Activated T-helper 2 cell treated with anti-CD3 and anti-CD28 coated beads, Interferon-gamma antibody, Interleukin-2, Interleukin-4, amounts not matched to agents 10 μg/mL and 5 μg/mL and 100 μg/mL, durations not matched to agents 14 hours and 24 hours and 36 hours (primary cell): ENCODE data around the gene LCE6A. TPM values are rescaled to one million over a fixed set of nuclear protein-coding genes. Genes with fewer than 3 reads are reported as not detected.

Experiments
- DNase-seq: peaks from one replicate; pipeline ENCODE4 v3.0.0; 2021; ENCODE audit warnings: low spot score
- H3K27ac Mint-ChIP-seq: one replicate; pipeline ENCODE4 v1.8.0; 2021; ENCODE audit warnings: mixed read lengths
- H3K27me3 Mint-ChIP-seq: one replicate; pipeline ENCODE4 v1.8.0; 2021; ENCODE audit warnings: low read depth, mixed read lengths
- H3K36me3 Mint-ChIP-seq: one replicate; pipeline ENCODE4 v1.8.0; 2021; ENCODE audit warnings: low read depth, mixed read lengths
- H3K4me1 Mint-ChIP-seq: one replicate; pipeline ENCODE4 v1.8.0; 2021; ENCODE audit warnings: low read depth, mixed read lengths
- H3K4me3 Mint-ChIP-seq: one replicate; pipeline ENCODE4 v1.8.0; 2021; ENCODE audit warnings: low read depth, mild to moderate bottlenecking, moderate library complexity, mixed read lengths
- H3K9me3 Mint-ChIP-seq: one replicate; pipeline ENCODE4 v1.8.0; 2021; ENCODE audit warnings: mixed read lengths
- intact Hi-C: fragments of 100-400 bp; cut with micrococcal nuclease; formaldehyde crosslinking; loops from one replicate; pipeline ENCODE4 v1.15.1; 2023
- total RNA-seq: library from RNA; stranded (reverse); gene quantifications from 2 replicates; pipeline ENCODE4 v1.2.3, GENCODE V29; 2022

LCE6A gene
- total RNA-seq, result not detected in 2 replicates

- H3K4me3 Mint-ChIP-seq, result no peak within 1 kb of the TSS
- H3K36me3 Mint-ChIP-seq, result no peaks in the 10 kb centered on the region
- H3K27ac Mint-ChIP-seq, result no peak within 1 kb of the TSS
- H3K9me3 Mint-ChIP-seq, result no peaks in the 10 kb centered on the region
- intact Hi-C loops, result no loop called here
- no peak for DNase-seq
- H3K27me3 Mint-ChIP-seq, result no peaks in the 10 kb centered on the region
- H3K4me1 Mint-ChIP-seq, result no peaks in the 10 kb centered on the region
Measured at GRCh38 chr1:152842556-152842955, at the start of gene LCE6A. TSS of gene LCE6A (plus strand) at chr1:152842856. CDS start at chr1:152843521, 665 bp downstream.

DNA sequence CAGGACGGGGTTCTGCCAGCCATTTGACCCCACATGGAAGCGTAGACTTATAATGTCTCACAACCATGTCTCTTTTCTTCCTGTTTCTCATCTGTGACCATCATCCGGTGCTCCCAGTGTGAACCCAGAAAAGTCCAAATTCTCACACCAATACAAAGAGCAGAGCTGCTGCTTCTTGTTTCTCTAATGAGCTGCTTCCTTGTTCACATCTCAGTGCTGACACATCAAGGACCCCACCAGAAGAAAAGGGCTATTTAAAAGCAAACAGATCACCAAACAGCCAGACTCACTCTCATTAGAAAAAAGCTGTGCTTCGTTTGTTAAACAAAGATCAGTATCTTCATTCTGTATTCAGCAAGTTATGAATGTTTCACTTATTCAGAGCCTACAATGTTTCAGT is 47.0 kb upstream of the LCE6A start:
- no peaks in the 10 kb centered on the region for H3K4me1 Mint-ChIP-seq
- no peaks in the 10 kb centered on the region for H3K9me3 Mint-ChIP-seq
- no peaks in the 10 kb centered on the region for H3K36me3 Mint-ChIP-seq
- no peak for DNase-seq
- intact Hi-C loops, result no loop called here
- H3K27ac Mint-ChIP-seq, result no peak overlapping the region
- H3K4me3 Mint-ChIP-seq, result no peak overlapping the region
- peaks cover 6% of the 10 kb centered on the region for H3K27me3 Mint-ChIP-seq

GRCh38 chr1:152796421-152796820 is 46.2 kb upstream of the LCE6A start, which contains the start of gene LCE1D:
TSS of gene LCE1D (plus strand) at chr1:152796721. CDS start at chr1:152797795, 1,074 bp downstream.
- intact Hi-C loops, result no loop called here

DNA sequence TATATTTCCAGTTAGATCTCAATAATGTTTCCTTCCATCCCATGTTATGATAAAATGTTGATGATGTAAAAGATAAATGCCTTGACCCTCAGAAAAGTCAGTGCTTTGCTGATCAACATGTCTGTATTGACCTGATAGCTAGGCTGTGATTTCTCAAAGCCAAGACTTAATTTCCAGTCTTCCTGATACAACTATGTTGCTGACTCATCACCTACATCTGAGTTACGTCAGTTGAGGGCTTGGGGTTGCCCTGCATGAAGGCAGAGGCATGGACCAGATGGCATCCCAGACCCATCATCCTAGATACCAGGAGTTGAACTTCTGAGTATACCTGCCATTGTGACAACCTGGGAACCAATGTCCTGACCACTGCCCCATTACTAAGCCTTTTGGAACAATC is 41.3 kb upstream of the LCE6A start:
- H3K36me3 Mint-ChIP-seq, result no peaks in the 10 kb centered on the region
- no peak for DNase-seq
- no peak overlapping the region for H3K27ac Mint-ChIP-seq
- intact Hi-C loops, result no loop called here
- peaks cover 7% of the 10 kb centered on the region for H3K27me3 Mint-ChIP-seq
- H3K4me1 Mint-ChIP-seq, result no peaks in the 10 kb centered on the region
- no peaks in the 10 kb centered on the region for H3K9me3 Mint-ChIP-seq
- H3K4me3 Mint-ChIP-seq, result no peak overlapping the region

More at GRCh38 chr1:152796421-152796820, 46.2 kb upstream of the LCE6A start, which contains the start of gene LCE1D:
- no peaks in the 10 kb centered on the region for H3K36me3 Mint-ChIP-seq
- H3K4me3 Mint-ChIP-seq, result no peak within 1 kb of the TSS
- DNase-seq, result no peak
- no peaks in the 10 kb centered on the region for H3K4me1 Mint-ChIP-seq
- H3K27me3 Mint-ChIP-seq, result peaks cover 6% of the 10 kb centered on the region
- no peaks in the 10 kb centered on the region for H3K9me3 Mint-ChIP-seq
- no peak within 1 kb of the TSS for H3K27ac Mint-ChIP-seq

- no peaks in the 10 kb centered on the region for H3K4me1 Mint-ChIP-seq
- H3K9me3 Mint-ChIP-seq, result no peaks in the 10 kb centered on the region
- intact Hi-C loops, result no loop called here
Measured at GRCh38 chr1:152806576-152806975, 36.1 kb upstream of the LCE6A start, which contains the start of gene LCE1C. TSS of gene LCE1C (minus strand) at chr1:152806651. CDS start at chr1:152805478, 1,173 bp downstream.

DNA sequence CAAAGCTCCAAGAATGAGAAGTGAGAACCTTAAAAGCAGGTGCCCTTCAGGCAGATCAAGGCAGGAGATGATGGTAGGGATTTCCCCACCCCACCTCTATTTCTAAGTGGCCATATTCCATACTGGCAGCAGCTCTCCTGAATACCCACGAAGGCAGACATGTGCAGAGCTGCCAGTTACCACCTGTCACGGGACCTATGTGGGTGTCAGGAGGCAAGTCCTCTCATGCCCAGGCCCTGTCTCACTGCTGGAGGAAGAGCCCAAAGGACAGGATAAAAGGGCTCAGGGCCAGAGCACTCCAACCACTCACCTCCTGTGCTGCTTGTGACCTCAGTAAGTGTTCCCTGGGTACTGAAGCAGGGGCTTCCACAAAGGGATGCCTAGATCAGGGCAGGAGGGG is 31.6 kb upstream of the LCE6A start:
- intact Hi-C loops, result no loop called here
- Mint-ChIP-seq H3K4me3 (no peak overlapping the region), H3K27me3 (no peaks in the 10 kb centered on the region), H3K36me3 (no peaks in the 10 kb centered on the region), H3K4me1 (no peaks in the 10 kb centered on the region), H3K27ac (no peak overlapping the region), H3K9me3 (no peaks in the 10 kb centered on the region)
- DNase-seq, result no peak

More at GRCh38 chr1:152806576-152806975, 36.1 kb upstream of the LCE6A start, which contains the start of gene LCE1C:
- Mint-ChIP-seq H3K27ac (no peak within 1 kb of the TSS), H3K4me3 (no peak within 1 kb of the TSS), H3K36me3 (no peaks in the 10 kb centered on the region), H3K27me3 (peaks cover 2% of the 10 kb centered on the region)
- DNase-seq, result no peak

DNA sequence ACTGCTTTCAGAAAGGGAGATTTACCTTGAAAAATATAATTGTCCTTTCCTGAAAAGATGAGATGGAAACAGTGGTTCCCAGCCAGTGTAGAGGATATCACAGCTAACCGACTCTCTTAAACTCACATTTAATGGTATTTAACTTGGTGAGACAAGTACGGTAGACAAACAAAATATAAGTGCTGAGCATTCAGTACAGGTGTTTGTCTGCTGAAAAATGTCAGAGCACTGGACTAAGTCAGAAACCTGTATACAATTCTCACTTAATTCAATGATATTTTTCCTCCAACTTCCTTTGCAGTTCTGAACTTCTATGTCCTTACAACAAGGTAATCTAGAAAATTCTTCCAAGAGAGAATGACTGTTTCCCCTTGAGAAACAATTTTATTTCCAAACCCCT is 31.0 kb upstream of the LCE6A start, which contains the start of gene LCE1B:
TSS of gene LCE1B (plus strand) at position 301 of the 400 bp plus-strand sequence. CDS start 476 bp downstream, outside the sequence.
- no peaks in the 10 kb centered on the region for H3K27me3 Mint-ChIP-seq
- intact Hi-C loops, result no loop called here
- H3K4me3 Mint-ChIP-seq, result no peak within 1 kb of the TSS
- H3K4me1 Mint-ChIP-seq, result no peaks in the 10 kb centered on the region
- H3K36me3 Mint-ChIP-seq, result no peaks in the 10 kb centered on the region
- H3K27ac Mint-ChIP-seq, result no peak within 1 kb of the TSS
- H3K9me3 Mint-ChIP-seq, result no peaks in the 10 kb centered on the region
- DNase-seq, result no peak

DNA sequence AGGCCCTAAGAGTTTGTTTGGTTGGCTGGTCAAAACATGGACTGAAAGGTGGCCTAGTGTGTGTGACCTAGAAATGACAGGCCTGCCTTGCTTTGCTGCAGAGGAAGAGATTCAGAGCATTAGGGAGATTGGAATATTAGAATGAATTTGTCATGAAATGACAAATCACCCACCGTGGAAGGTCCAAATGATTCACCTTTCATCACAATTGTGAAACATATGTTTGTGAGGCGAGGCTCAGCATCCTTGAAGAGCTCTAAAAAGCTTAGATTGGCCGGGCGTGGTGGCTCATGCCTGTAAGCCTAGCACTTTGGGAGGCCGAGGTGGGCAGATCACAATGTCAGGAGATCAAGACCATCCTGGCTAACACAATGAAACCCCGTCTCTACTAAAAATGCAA is 25.3 kb upstream of the LCE6A start:
- H3K36me3 Mint-ChIP-seq, result no peaks in the 10 kb centered on the region
- no peak overlapping the region for H3K27ac Mint-ChIP-seq
- intact Hi-C loops, result no loop called here
- no peak for DNase-seq
- no peak overlapping the region for H3K4me3 Mint-ChIP-seq
- H3K9me3 Mint-ChIP-seq, result no peaks in the 10 kb centered on the region
- H3K4me1 Mint-ChIP-seq, result no peaks in the 10 kb centered on the region
- peaks cover 3% of the 10 kb centered on the region for H3K27me3 Mint-ChIP-seq

DNA sequence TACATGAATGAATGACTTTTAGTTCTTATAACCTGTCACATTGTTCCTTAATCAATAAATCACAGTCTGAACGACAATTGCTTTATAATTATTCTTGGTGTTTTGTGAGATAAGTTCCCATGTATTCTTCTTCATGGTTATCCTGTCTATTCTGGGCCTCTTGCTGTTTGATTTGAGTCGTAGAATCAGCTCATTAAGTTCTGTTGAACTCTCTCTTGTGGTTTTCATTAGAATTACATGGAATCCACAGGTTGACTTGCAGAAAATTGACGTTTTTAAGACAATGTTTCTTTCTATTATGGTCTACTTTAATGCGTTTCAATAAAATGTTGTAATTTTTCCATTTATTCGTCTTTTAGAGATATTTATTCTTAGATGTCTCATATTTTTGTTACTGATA is 19.4 kb upstream of the LCE6A start:
- H3K27ac Mint-ChIP-seq, result no peak overlapping the region
- no peak overlapping the region for H3K4me3 Mint-ChIP-seq

GRCh38 chr1:152824964-152825363 is 17.7 kb upstream of the LCE6A start:
- intact Hi-C loops, result no loop called here
- no peaks in the 10 kb centered on the region for H3K36me3 Mint-ChIP-seq
- H3K9me3 Mint-ChIP-seq, result no peaks in the 10 kb centered on the region
- no peak overlapping the region for H3K27ac Mint-ChIP-seq
- no peak for DNase-seq
- no peaks in the 10 kb centered on the region for H3K4me1 Mint-ChIP-seq
- H3K27me3 Mint-ChIP-seq, result no peaks in the 10 kb centered on the region
- H3K4me3 Mint-ChIP-seq, result no peak overlapping the region

More for the DNA sequence above, 19.4 kb upstream of the LCE6A start:
- no peaks in the 10 kb centered on the region for H3K4me1 Mint-ChIP-seq
- H3K9me3 Mint-ChIP-seq, result no peaks in the 10 kb centered on the region
- DNase-seq, result no peak
- H3K27me3 Mint-ChIP-seq, result peaks cover 3% of the 10 kb centered on the region
- intact Hi-C loops, result no loop called here
- no peaks in the 10 kb centered on the region for H3K36me3 Mint-ChIP-seq

DNA sequence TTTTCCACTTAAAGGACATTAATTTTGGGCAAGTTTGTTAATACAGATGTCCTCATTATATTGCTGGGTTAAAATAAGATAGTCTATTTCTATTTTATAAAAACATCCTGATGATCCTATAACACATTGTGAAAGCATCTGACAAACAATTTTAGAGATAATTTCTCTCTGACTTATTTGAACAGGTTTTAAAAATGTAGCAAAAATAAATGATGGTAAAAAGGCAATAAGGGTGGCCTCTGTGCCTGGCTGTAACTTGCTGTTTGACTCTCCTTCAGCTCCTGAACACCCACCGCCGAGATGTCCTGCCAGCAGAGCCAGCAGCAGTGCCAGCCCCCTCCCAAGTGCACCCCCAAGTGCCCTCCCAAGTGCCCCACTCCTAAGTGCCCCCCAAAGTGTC is 15.5 kb upstream of the LCE6A start, which contains the start of gene LCE1A:
TSS of gene LCE1A (plus strand) at position 301 of the 400 bp plus-strand sequence. CDS start at position 301, 0 bp downstream.
- no peaks in the 10 kb centered on the region for H3K36me3 Mint-ChIP-seq
- H3K9me3 Mint-ChIP-seq, result no peaks in the 10 kb centered on the region
- H3K4me1 Mint-ChIP-seq, result no peaks in the 10 kb centered on the region
- H3K4me3 Mint-ChIP-seq, result no peak within 1 kb of the TSS
- DNase-seq, result no peak
- no peak within 1 kb of the TSS for H3K27ac Mint-ChIP-seq
- intact Hi-C loops, result no loop called here
- H3K27me3 Mint-ChIP-seq, result no peaks in the 10 kb centered on the region

- H3K27ac Mint-ChIP-seq, result no peak overlapping the region
- H3K4me3 Mint-ChIP-seq, result no peak overlapping the region
- H3K4me1 Mint-ChIP-seq, result no peaks in the 10 kb centered on the region
- no peak for DNase-seq
- intact Hi-C loops, result no loop called here
- no peaks in the 10 kb centered on the region for H3K9me3 Mint-ChIP-seq
- no peaks in the 10 kb centered on the region for H3K36me3 Mint-ChIP-seq
- H3K27me3 Mint-ChIP-seq, result no peaks in the 10 kb centered on the region
Measured at GRCh38 chr1:152836870-152837269, 5.8 kb upstream of the LCE6A start.

DNA sequence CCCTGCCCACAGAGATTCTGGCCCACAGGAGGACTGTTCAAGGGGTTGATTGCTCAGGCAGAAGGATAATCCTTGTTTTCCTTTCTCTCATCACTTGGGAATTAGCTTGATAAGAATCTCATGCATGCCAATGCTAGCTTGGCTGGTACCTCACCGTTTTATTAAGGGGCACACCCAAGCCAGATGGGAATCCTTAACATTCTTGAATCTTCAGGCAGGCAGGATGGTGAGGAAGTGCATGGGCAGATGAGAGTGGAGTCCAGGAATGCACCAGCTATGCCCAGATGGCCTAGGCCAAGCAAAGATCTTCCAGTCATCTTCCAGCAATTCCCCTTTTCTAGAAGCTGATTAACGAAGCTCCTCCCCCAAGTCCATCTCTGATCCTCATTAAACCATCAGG is 13.0 kb downstream of the LCE6A start:
- Mint-ChIP-seq H3K9me3 (no peaks in the 10 kb centered on the region), H3K4me1 (no peaks in the 10 kb centered on the region), H3K36me3 (no peaks in the 10 kb centered on the region), H3K27ac (no peak overlapping the region), H3K27me3 (no peaks in the 10 kb centered on the region), H3K4me3 (no peak overlapping the region)
- intact Hi-C loops, result no loop called here
- DNase-seq, result no peak

- intact Hi-C loops, result no loop called here
- Mint-ChIP-seq H3K27ac (no peak overlapping the region), H3K4me1 (no peaks in the 10 kb centered on the region), H3K27me3 (no peaks in the 10 kb centered on the region), H3K36me3 (no peaks in the 10 kb centered on the region), H3K9me3 (no peaks in the 10 kb centered on the region), H3K4me3 (no peak overlapping the region)
- no peak for DNase-seq
Measured at GRCh38 chr1:152858062-152858461, 15.4 kb downstream of the LCE6A start.
